Measurements from ENCODE around the gene VPS37C. TPM values are rescaled to one million over a fixed set of nuclear protein-coding genes. Genes with fewer than 3 reads are reported as not detected.

VPS37C gene
- total RNA-seq, 1 donor from 2014 or later = 9.9 TPM

- Histone ChIP-seq H3K79me2 (ENCODE audit: low read depth) (no peaks in the 10 kb centered on the region), H3F3A (ENCODE audit: low read depth) (no peaks in the 10 kb centered on the region), H3K27ac (no peak overlapping the region), H2AFZ (replicated peaks) (no peak overlapping the region), H3K9me3 (ENCODE audit: low read depth) (no peaks in the 10 kb centered on the region), H3K4me3 (no peak overlapping the region), H4K20me1 (ENCODE audit: low read depth) (no peaks in the 10 kb centered on the region), H3K9ac (no peak overlapping the region), H3K4me2 (no peak overlapping the region), H3K27me3 (no peaks in the 10 kb centered on the region), H3K36me3 (no peaks in the 10 kb centered on the region), H3K4me1 (no peaks in the 10 kb centered on the region)
- Mint-ChIP-seq H3K27ac (peak overlapping the region; percentile 60), H3K27me3 (ENCODE audit: insufficient read depth, low read depth) (peaks cover 6% of the 10 kb centered on the region), H3K36me3 (no peaks in the 10 kb centered on the region), H3K4me1 (peaks cover 7% of the 10 kb centered on the region), H3K4me3 (no peak overlapping the region), H3K9me3 (peaks cover 14% of the 10 kb centered on the region)
- no peak for DNase-seq (ENCODE audit: low spot score)
- TF ChIP-seq, protein P1, sequence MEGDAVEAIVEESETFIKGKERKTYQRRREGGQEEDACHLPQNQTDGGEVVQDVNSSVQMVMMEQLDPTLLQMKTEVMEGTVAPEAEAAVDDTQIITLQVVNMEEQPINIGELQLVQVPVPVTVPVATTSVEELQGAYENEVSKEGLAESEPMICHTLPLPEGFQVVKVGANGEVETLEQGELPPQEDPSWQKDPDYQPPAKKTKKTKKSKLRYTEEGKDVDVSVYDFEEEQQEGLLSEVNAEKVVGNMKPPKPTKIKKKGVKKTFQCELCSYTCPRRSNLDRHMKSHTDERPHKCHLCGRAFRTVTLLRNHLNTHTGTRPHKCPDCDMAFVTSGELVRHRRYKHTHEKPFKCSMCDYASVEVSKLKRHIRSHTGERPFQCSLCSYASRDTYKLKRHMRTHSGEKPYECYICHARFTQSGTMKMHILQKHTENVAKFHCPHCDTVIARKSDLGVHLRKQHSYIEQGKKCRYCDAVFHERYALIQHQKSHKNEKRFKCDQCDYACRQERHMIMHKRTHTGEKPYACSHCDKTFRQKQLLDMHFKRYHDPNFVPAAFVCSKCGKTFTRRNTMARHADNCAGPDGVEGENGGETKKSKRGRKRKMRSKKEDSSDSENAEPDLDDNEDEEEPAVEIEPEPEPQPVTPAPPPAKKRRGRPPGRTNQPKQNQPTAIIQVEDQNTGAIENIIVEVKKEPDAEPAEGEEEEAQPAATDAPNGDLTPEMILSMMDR (IDR thresholded peaks at IDR 0.05) = no peak
- TF ChIP-seq EZH2 (IDR thresholded peaks at IDR 0.05) (no peak), EZH2phosphoT487 (IDR thresholded peaks at IDR 0.05) (no peak)
These were observed 69.6 kb downstream of the VPS37C start for GRCh38 chr11:61091373-61092279.

- peaks cover 14% of the 10 kb centered on the region for H3K9me3 Mint-ChIP-seq
- H3K36me3 Mint-ChIP-seq = no peaks in the 10 kb centered on the region
- H3K27ac Mint-ChIP-seq = peak overlapping the region; percentile 87
- H3K27me3 Mint-ChIP-seq (ENCODE audit: insufficient read depth, low read depth) = peaks cover 6% of the 10 kb centered on the region
- no peak for DNase-seq (ENCODE audit: low spot score)
- H3K4me1 Mint-ChIP-seq = peaks cover 7% of the 10 kb centered on the region
- no peaks in the 10 kb centered on the region for H3K36me3 ChIP-seq
- H3K9me3 ChIP-seq (ENCODE audit: low read depth) = no peaks in the 10 kb centered on the region
- H3K4me2 ChIP-seq = no peak overlapping the region
- no peak overlapping the region for H3K4me3 ChIP-seq
- no peaks in the 10 kb centered on the region for H3K4me1 ChIP-seq
- H3K27me3 ChIP-seq = no peaks in the 10 kb centered on the region
- no peaks in the 10 kb centered on the region for H3K79me2 ChIP-seq (ENCODE audit: low read depth)
- no peaks in the 10 kb centered on the region for H3F3A ChIP-seq (ENCODE audit: low read depth)
- no peak overlapping the region for H3K27ac ChIP-seq
- H3K9ac ChIP-seq = no peak overlapping the region
- no peak overlapping the region for H2AFZ ChIP-seq (replicated peaks)
- H3K4me3 Mint-ChIP-seq = no peak overlapping the region
- no peaks in the 10 kb centered on the region for H4K20me1 ChIP-seq (ENCODE audit: low read depth)
- TF ChIP-seq EZH2 (IDR thresholded peaks at IDR 0.05) (no peak), EZH2phosphoT487 (IDR thresholded peaks at IDR 0.05) (no peak)
- TF ChIP-seq, protein P1 (IDR thresholded peaks at IDR 0.05) = no peak
These were observed 70.2 kb downstream of the VPS37C start for GRCh38 chr11:61090982-61091372.

GRCh38 chr11:61090521-61090920 lies 70.7 kb downstream of the VPS37C start:
- Mint-ChIP-seq H3K27ac (peak overlapping the region; percentile 87), H3K4me3 (no peak overlapping the region), H3K36me3 (no peaks in the 10 kb centered on the region), H3K4me1 (peaks cover 7% of the 10 kb centered on the region), H3K27me3 (ENCODE audit: insufficient read depth, low read depth) (peaks cover 6% of the 10 kb centered on the region), H3K9me3 (peaks cover 14% of the 10 kb centered on the region)
- H3K36me3 ChIP-seq = no peaks in the 10 kb centered on the region
- H3F3A ChIP-seq (ENCODE audit: low read depth) = no peaks in the 10 kb centered on the region
- no peak overlapping the region for H3K4me3 ChIP-seq
- no peaks in the 10 kb centered on the region for H4K20me1 ChIP-seq (ENCODE audit: low read depth)
- no peaks in the 10 kb centered on the region for H3K9me3 ChIP-seq (ENCODE audit: low read depth)
- no peak for TF ChIP-seq EZH2phosphoT487 (IDR thresholded peaks at IDR 0.05)
- no peaks in the 10 kb centered on the region for H3K27me3 ChIP-seq
- H3K79me2 ChIP-seq (ENCODE audit: low read depth) = no peaks in the 10 kb centered on the region
- H2AFZ ChIP-seq (replicated peaks) = no peak overlapping the region
- H3K27ac ChIP-seq = no peak overlapping the region
- H3K4me1 ChIP-seq = no peaks in the 10 kb centered on the region
- DNase-seq (ENCODE audit: low spot score) = no peak
- H3K4me2 ChIP-seq = no peak overlapping the region
- H3K9ac ChIP-seq = no peak overlapping the region
